GM19193 (cell line): Measurements from ENCODE around the gene SERPINE1.

Experiments
- POLR2A ChIP-seq: IDR thresholded peaks from 4 replicates; pipeline ENCODE4 v1.6.1; 2011; ENCODE audit not compliant: insufficient read depth, insufficient read length; ENCODE audit errors: extremely low read depth

Gene SERPINE1

DNA sequence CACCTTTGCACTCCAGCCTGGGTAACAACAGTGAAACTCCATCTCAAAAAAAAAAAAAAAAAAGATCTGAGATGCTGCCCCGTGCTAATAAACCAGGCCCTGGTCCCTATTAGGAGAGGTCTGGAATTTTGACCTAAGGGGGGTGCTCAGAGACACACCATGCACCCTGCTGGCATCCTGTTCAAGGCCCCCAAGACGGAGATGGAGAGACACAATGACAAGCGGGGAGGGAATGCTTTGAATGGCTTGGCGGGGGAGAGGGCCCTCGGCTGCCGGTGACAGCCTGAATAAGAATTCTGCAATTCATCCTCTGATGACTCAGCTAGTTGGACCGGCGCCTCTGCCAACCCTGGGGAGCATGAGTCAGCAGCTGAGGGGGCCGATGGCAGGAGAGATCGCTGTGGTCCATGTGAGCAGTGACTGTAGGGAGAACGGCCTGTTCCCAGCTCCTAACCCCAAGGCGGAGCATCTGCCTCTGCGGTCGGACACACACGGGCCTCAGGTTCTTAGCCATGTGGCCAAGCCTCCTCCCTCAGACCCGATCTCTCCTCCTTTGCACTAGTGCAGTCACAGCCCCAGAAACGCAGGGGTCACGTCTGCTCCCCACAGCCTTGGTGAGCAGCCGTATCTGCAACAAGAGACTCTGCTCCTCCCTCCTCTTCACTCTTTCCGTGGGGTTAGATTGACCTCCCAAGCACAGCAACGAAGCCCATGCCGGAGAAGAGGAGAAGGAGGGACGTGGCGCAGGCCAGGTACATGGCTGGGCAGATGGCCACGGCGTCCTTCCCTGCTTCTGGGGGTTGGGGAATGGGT is 26.7 kb upstream of the SERPINE1 start:
- TF ChIP-seq POLR2A = no peak

DNA sequence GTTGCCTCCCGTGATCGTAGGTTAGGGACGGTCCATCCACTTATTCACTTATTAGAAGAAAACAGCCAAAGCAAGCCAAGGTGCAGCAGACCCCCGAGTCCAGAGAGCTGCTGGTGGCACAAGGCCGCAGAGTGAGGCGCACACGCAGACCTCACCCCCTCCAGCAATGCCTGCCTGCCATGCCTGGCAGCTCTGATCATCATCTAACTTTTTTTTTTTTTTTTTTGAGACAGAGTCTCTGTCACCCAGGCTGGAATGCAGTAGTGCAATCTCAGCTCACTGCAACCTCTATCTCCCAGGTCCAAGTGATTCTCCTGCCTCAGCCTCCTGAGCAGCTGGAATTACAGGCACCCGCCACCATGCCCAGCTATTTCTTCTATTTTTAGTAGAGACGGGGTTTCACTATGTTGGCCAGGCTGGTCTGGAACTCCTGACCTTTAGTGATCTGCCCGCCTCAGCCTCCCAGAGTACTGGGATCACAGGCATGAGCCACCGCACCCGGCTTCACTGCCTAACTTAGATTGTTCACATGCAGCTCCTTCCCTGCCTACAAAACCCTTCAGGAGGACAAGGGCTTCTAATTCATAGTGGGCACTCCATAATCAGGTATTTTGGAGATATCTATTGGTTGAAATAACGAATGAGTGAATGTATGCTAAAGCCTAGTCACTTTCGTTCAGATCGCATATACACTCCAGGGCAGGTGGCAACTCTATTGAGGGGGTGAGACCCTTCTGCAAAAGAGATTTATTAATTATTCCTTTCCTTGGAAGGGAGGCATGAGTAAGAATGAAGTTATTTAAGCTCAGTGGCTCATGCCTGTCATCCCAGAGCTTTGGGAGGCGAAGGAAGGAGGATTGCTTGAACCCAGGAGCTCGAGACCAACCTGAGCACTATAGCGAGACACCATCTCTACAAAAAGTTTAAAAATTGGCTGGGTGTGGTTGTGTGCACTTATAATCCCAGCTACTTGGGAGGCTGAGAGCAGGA is 25.8 kb upstream of the SERPINE1 start:
- TF ChIP-seq POLR2A = no peak

DNA sequence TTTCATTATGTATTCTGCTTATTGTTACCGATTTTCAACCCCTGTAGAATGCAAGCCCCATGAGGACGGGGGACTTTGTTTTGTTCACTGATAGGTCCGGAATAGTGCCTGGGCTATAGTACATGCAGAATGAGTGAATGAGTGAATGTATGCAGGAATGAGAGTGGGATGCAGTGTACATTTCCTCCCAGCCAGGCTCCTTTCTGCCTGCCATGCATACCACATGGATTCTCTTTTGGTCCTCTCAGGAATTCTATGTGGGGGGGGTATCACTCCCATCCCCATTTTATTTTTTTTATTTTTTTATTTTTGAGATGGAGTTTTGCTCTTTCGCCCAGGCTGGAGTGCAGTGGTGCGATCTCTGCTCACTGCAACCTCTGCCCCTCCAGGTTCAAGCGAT is 24.9 kb upstream of the SERPINE1 start:
- no peak for TF ChIP-seq POLR2A

GRCh38 chr7:101104193-101104713 is 22.7 kb upstream of the SERPINE1 start:
- no peak for TF ChIP-seq POLR2A

DNA sequence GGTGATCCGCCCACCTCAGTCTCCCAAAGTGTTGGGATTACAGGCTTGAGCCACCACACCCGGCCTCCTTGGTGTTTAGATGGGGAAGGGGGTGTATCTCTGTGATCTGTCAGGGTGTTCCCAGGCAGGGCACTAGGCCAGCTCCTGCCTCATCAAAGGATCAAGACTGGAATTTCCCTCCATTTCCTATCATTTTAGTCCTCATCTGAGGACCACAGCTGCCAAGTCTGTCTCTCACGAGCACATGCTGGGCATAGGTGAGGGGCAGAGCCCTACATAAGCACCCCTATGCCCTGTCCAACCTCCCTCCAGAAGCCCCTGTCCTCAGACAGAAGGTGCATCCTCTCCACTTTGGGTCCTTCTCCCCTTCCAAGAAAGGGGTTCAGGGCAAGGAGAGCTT is 22.1 kb upstream of the SERPINE1 start:
- no peak for TF ChIP-seq POLR2A

DNA sequence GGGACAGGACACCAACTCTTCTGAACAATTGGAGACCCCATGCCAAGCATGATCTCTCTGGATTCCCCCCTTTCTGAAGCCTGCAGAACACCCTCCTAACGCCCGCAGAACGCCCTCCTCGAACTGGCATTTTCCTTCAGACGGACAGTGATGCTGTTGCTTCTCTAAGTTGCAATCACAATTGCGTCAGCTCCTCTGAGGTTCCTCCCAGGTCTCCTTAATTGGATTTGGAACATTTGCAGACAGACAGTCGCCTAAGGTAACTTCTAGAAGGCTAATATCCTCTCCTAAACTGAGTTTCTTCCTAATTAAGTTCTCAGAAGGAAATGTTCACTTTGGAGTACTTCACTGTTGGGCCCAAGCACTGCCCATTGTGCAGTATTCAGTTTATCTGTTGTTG is 20.5 kb upstream of the SERPINE1 start:
- no peak for TF ChIP-seq POLR2A

DNA sequence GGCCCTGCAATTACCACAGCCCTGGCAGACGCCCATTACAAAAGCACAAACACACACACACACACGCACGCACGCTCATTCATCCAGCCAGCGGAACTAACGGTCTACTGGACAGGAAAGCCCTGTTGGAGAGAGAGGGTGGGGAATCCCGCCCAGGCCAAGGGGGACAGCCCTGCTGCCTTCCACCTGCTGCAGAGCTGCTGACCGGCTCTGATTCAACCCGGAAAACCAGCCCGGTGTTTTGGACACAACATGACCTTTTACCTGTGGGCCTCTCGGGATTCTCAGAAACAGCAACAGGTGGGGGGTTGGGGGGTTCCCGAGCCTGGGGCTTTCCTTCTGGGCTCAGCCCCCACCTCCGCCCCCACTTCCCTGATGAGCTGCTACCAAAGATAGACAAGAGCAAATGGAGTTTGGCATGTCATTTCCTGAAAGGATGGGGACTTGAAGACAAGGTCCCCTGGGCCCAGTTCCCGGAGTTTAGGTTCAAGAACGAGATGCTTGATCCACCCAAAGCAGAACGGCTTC is 18.5 kb upstream of the SERPINE1 start:
- TF ChIP-seq POLR2A = no peak

- TF ChIP-seq POLR2A = no peak
These were observed 17.9 kb upstream of the SERPINE1 start for GRCh38 chr7:101108961-101109360.

DNA sequence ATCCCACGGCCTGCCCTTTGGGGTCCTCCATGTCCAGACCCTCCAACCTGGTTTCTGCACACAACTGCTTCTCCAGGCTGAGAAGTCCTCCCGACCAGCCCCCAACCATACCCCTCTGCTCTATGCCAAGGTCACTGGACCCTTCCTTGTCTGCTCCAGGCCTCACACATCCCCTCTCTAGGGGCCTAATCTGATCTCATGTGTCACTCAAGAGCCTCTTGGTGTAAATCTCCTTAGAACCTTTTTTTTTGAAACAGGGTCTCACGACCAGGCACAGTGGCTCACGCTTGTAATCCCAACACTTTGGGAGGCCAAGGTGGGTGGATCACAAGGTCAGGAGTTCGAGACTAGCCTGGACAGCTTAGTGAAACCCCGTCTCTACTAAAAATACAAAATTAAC is 17.5 kb upstream of the SERPINE1 start:
- no peak for TF ChIP-seq POLR2A

GRCh38 chr7:101111261-101111660 is 15.6 kb upstream of the SERPINE1 start:
- no peak for TF ChIP-seq POLR2A

DNA sequence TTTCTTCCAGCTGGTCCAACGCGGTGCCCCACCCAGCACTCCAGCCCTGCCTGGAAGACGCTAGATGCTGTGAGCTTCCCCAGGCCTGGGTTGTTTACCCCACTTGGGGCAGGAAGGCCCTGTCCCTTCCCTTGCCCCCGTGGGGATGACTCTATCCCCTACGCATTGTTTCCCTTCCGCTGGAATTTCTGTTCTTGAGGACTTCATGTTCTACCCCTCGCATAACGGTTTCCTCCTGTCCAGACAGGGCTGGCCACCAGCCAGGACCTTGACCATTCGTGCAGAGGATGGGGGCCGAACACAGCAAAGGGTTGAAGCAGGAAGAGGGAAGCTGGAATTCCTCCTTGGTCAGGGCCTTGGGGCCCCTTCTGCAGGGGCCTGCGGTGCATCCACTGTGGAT is 14.7 kb upstream of the SERPINE1 start:
- no peak for TF ChIP-seq POLR2A

DNA sequence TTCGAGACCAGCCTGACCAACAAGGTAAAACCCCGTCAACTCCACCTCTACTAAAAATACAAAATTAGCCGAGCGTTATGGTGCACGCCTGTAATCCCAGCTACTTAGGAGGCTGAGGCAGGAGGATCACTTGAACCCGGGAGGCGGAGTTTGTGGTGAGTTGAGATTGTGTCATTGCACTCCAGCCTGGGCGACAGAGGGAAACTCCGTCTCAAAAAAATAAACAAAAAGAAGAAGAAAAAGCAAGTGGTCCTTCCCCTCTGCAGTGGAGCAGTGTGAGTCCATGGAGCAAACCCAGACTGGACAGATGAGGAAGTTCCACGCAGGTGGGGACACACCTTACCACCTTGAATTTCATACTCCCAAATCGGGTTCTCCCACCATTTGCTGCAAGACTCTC is 13.1 kb upstream of the SERPINE1 start:
- TF ChIP-seq POLR2A = no peak

- TF ChIP-seq POLR2A = no peak
These were observed 12.4 kb upstream of the SERPINE1 start for GRCh38 chr7:101114492-101114891.

- TF ChIP-seq POLR2A = no peak
These were observed 11.7 kb upstream of the SERPINE1 start for GRCh38 chr7:101115215-101115614.

GRCh38 chr7:101116898-101117297 is 10.0 kb upstream of the SERPINE1 start:
- no peak for TF ChIP-seq POLR2A
